UCSD-AML1 (cell line): ENCODE data around the gene CD38.
A peak's percentile ranks its signal among the peaks of the same experiment; 100 is the strongest.
"Not testable (repeated sequence)": the region's sequence is repeated elsewhere in the genome, so short reads cannot be mapped to it uniquely, and the experiment has no call there.

ENCODE experiments used
- DNase-seq: peaks from one replicate; lab custom pipeline; 2025; ENCODE audit not compliant: unreplicated experiment; lab: John Stamatoyannopoulos, UW

CD38 gene

DNA sequence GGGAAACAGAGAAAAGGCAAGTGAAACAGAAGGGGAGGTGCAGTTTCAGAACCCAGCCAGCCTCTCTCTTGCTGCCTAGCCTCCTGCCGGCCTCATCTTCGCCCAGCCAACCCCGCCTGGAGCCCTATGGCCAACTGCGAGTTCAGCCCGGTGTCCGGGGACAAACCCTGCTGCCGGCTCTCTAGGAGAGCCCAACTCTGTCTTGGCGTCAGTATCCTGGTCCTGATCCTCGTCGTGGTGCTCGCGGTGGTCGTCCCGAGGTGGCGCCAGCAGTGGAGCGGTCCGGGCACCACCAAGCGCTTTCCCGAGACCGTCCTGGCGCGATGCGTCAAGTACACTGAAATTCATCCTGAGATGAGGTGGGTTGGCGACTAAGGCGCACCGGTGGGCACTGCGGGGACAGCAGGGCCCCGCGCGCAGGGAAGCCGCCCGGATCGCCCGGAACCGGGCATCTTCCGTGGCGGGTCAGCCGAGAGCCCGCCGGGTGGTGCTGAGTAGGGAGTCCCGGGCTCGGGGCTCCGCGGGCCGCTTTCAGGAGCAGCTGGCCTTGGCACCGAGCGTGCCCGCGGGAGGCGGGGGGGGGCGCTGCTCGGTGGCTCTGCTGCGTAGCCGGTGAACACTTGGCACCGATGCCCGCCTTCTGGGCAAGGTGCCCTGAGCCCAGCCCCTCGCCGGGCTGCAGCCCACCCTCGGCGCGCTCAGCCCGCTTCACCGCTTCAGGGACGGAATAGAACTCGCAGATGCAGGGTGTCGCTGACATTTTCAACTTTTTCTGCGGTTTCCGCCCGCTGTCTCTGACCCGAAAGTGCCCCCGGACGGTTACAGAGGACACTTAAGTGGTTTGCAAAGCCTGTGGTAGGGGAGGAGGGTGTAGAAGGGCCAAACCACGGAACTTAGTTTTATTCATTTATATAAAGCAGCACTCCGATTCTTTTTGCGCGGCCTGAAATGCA, at the start of gene CD38:
Gene CD38, plus strand, starts transcription at position 40 of the 953 bp plus-strand sequence. Its CDS starts 87 bp downstream, at position 127.
- peak; percentile 48 for DNase-seq

DNA sequence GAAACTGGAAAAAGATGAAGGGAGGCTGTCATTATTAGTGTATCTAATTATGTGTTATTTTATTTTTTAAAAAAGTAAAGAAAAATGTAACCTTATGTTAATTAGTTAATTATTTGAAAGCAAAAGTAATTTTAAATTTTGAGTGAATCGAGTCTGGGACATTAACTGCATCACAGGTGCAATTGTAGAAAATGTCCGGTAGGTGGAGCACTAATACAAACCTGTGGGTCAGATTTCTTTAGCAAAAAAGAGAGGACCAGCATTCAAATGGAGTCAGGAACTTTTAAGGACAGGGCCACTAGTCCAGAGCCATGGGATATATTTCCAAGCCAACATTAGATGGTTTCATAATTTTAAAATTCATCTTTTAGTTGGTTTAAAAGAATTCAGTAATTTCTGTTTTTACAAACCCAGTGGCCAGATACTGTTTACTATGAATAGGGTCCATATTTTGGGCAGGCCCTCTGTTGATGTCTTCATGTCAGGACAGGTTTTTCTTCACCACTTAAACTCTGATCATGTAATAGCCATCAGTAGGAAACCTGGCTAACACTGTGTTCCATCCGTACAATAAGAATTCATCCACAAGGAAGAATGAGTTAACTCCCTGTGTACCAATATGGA, 48.1 kb upstream of the CD38 start:
- DNase-seq: no peak

- not testable (repeated sequence) for DNase-seq
Measured at GRCh38 chr4:15733061-15733460, 45.1 kb upstream of the CD38 start.

DNA sequence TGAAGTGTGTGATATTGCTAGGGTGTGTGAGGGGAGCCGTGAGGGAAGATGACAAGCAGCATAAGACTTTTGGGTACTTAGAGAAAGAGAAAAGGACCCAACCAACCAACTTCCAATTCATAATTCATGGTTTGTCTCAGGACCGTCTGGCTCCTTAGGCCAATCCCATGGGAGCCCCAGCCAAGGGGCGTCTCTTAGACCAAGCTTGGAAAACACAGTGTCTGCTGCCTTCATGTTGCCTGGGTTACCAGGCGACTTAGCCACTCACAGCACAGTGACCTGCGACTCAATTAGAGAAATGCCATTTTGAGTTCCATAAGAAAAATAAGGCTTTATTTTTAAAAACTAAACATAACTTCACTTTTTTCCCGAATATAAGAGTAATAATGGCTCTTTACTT, 42.6 kb upstream of the CD38 start:
- no peak for DNase-seq

DNA sequence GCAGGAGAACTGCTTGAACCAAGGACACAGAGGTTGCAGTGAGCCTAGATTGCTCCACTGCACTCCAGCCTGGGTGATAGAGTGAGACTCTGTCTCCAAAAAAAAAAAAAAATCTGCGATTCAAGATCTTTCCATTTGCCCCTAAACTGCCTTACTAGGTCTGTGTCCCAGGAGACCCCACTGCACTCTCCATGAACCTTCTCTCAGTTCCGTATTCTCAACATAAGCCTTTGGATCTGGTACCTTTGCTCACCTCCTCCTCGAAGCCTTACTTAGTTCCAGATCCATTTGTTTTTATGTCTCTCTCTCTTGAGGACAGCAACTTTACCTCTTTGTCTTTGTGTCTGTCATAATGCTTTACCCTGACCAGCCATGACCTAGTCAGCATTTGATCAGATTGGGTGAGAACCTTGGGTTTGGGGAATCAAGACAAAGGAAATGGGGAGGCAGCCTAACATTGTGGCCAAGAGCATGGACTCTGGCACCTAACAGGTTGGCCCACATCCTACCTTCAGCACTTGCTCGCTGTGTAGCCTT, 41.5 kb upstream of the CD38 start:
- DNase-seq: no peak

GRCh38 chr4:15737255-15737654, 40.9 kb upstream of the CD38 start:
- DNase-seq: no peak

DNA sequence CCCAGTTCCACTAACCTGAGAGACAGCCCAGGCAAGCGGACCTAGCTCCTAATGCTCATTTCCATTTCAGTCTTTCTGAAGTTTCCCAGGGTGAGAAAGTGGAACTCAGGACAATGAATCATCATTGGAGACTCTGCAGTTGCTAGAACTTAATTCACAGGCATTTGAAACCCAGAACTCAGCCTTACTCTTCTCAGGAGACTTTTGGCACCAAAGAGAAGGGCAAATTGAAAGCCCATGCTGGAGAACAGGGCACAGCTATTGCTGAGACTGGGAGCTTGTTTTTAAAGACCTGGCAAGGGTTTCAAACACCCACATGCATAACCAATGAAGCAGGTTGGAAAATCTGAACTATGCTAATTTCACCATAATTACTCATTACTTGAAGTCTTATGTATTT, 39.3 kb upstream of the CD38 start:
- no peak for DNase-seq

DNA sequence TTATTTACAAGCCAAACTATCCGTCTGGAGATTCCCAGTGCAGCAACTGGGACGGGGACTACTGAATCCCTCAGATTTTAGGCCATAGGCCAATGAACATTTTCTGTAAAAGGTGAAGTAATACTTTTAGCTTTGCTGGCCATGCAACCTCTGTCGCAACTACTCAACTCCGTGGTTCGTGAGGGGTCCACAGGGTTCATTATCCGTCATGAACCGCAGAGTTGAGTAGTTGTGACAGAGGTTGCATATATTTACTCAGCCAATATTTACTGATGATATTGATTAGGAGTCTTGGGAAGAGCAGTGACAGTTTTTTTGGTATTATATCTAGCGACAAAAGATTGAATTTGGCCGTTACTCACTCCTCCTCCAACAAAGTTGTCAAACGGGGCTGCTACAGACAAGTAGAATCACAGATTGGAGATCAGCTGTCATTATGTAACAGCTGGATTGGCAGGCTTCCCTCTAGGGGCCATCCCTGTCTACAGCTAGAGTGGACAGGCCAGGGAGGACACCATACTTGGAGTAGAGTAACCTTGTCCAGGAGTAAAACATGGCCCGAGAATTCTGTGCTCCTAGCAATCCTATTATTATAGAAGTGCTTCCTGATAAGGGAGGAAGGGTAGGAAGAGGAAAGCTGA, 37.2 kb upstream of the CD38 start:
- no peak for DNase-seq

DNA sequence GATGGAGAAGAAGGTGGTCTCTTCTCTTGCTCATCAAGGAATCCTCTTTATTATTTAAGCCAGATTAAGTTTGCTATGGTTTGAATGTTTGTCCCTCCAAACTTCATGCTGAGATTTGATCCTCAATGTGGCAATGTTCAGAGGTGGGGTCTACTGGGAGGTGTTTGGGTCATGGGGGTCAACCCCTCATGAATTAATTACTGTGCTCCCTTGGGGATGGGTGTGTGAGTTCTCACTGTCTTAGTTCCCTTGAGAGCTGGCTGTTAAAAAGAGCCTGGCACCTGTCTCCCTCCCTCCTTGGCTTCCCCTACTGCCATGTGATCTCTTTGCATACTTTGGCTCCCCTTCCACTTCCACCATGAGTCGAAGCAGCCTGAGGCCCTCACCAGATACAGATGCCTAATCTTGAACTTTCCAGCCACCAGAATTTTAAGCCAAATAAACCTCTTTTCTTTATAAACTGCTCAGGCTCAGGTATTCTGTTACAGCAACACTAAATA, 36.0 kb upstream of the CD38 start:
- no peak for DNase-seq

DNA sequence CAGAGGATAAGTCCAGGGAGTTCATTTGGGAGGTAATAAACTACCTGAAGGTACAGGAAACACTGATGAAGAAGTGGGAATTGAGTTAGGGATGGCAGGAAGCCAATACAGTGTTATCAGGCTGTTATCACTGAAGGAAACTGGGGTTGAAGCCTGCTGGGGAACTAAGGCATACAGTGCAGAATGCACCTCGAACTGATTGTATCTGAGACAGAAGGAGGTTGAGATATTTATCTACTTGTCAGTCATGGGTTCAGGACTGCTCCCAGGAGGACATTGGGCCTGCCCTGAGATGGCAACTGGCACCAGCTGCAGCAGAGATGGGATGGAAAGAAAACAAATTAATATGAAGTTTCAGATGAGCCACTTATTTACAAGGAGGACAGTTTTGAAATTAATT, 35.5 kb upstream of the CD38 start:
- DNase-seq: no peak

- no peak for DNase-seq
Measured at GRCh38 chr4:15744016-15744545, 34.0 kb upstream of the CD38 start.

- DNase-seq: no peak
Measured at GRCh38 chr4:15746110-15746509, 32.0 kb upstream of the CD38 start.

GRCh38 chr4:15749001-15749400, 29.1 kb upstream of the CD38 start:
- no peak for DNase-seq

DNA sequence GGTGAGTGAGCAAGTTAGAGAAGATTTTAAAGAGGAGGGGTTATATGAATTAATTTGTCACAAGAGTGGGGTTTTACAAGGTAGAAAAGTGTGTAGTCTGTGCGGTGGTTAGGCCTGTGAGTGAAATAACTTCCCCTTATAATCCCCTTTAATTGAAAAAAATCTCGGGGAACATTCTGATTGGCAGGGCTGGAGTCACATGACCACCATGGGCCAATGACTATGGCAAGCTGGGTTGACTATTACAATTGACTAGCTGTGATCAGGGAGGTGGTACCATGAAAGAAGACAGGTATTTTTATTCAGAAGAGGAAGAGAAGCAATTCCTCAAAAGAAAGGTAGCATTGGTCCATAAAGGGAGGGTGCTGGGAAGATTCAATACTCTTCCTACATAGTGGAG, 27.0 kb upstream of the CD38 start:
- DNase-seq: no peak

GRCh38 chr4:15753081-15753480, 25.0 kb upstream of the CD38 start:
- no peak for DNase-seq

- no peak for DNase-seq
Measured at GRCh38 chr4:15753786-15754185, 24.3 kb upstream of the CD38 start.

GRCh38 chr4:15754323-15754722, 23.8 kb upstream of the CD38 start:
- peak; percentile 16 for DNase-seq

DNA sequence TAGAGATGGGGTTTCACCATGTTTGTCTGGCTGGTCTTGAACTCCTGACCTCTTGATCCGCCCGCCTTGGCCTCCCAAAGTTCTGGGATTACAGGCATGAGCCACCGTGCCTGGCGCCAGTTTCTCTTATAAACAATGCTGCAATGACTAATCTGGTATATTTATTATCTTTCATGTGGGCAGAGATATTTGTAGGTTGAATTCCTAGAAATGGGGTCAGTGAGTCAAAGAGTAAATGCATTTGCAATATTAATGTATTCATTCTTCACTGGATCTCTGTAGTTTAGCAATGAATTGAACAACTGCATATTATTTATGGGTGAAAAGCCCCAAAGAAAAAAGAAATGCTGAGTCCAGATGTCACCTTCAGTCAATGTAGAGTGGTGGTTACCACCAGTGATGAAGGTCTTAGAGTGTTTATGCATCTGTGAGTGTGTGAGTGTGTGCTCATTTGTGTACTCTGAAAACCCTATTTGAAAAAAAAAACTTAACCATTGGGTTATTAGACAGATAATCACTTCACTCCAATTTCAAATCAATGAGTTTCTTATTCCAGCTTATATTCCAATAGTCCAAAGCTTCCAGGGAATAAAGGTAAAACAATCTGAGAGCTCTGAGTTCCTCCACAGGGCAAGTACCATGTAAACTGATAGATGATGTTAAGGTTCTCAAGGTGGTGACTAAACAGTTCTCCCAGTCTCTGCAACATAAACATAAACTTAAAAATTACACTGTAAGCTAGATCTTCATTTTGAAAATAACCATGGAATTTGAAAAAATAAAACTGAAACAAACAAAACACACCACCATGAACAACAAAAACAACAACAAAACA, 22.6 kb upstream of the CD38 start:
- DNase-seq: no peak

GRCh38 chr4:15756361-15756861, 21.7 kb upstream of the CD38 start:
- DNase-seq: peak; percentile 31

- DNase-seq: no peak
Measured at GRCh38 chr4:15757054-15757453, 21.1 kb upstream of the CD38 start.
